ENCODE results near the gene RGL3.

RGL3 gene

GRCh38 chr19:11373166-11373884 is 45.8 kb downstream of the RGL3 start:
- Histone ChIP-seq H3K18ac (ENCODE audit: low read length) (no peak overlapping the region), H3K4me1 (ENCODE audit: control insufficient read depth in 2 of 2, insufficient read depth in 1 of 2, low read depth in 1 of 2, low read length in 2 of 2) (peaks cover 17 to 21% of the 10 kb centered on the region in 2 donors), H3K4me2 (ENCODE audit: insufficient read depth, low read length, poor library complexity, severe bottlenecking) (peak overlapping the region; percentile 71), H4K8ac (ENCODE audit: low read depth, low read length) (no peak overlapping the region), H3K4me3 (ENCODE audit: low read length in 2 of 2) (peak overlapping the region; percentile 9 to 67), H4K91ac (ENCODE audit: low read depth, low read length, poor library complexity) (no peak overlapping the region), H2AK5ac (ENCODE audit: low read depth, low read length) (no peak overlapping the region), H2BK120ac (ENCODE audit: low read depth, low read length) (no peak overlapping the region), H3K14ac (ENCODE audit: low read length) (no peak overlapping the region), H3K27ac (replicated peaks; ENCODE audit: low read length) (peak overlapping the region; percentile 63), H3K4ac (ENCODE audit: low read length) (no peak overlapping the region), H3K36me3 (replicated peaks in 1 of 2; ENCODE audit: control insufficient read depth in 2 of 2, insufficient read depth in 2 of 2, low read length in 2 of 2) (peaks cover 0 to 15% of the 10 kb centered on the region in 2 donors), H2BK5ac (ENCODE audit: low read length) (no peak overlapping the region), H2AFZ (ENCODE audit: low read length) (peak overlapping the region; percentile 92), H3K27me3 (ENCODE audit: control insufficient read depth in 3 of 3, insufficient read depth in 3 of 3, low read depth in 1 of 3, low read length in 3 of 3) (no peaks in the 10 kb centered on the region), H3K79me1 (ENCODE audit: low read depth, low read length) (peaks cover 1% of the 10 kb centered on the region), H2BK12ac (ENCODE audit: low read length) (no peak overlapping the region), H2BK15ac (ENCODE audit: low read length) (no peak overlapping the region), H3K9me3 (replicated peaks in 1 of 2; ENCODE audit: control insufficient read depth in 2 of 2, insufficient read depth in 1 of 2, low read depth in 1 of 2, low read length in 2 of 2) (no peaks in the 10 kb centered on the region), H3K9ac (ENCODE audit: low read depth, low read length, poor library complexity) (no peak overlapping the region), H3K23ac (ENCODE audit: low read depth, low read length, poor library complexity) (no peak overlapping the region)
- WGBS, 2 donors (ENCODE audit: extremely low coverage in 2 of 2, insufficient read length in 2 of 2, insufficient replicate concordance in 1 of 2): no CpG with 5 or more reads among the region's 10 CpGs
- DNase-seq (ENCODE audit: low spot score): peak; percentile 76

GRCh38 chr19:11370744-11371143 is 48.4 kb downstream of the RGL3 start:
- Histone ChIP-seq H4K8ac (ENCODE audit: low read depth, low read length) (no peak overlapping the region), H2AK5ac (ENCODE audit: low read depth, low read length) (no peak overlapping the region), H3K4me1 (ENCODE audit: control insufficient read depth in 2 of 2, insufficient read depth in 1 of 2, low read depth in 1 of 2, low read length in 2 of 2) (peaks cover 17 to 19% of the 10 kb centered on the region in 2 donors), H3K14ac (ENCODE audit: low read length) (no peak overlapping the region), H3K18ac (ENCODE audit: low read length) (no peak overlapping the region), H3K79me1 (ENCODE audit: low read depth, low read length) (no peaks in the 10 kb centered on the region), H4K91ac (ENCODE audit: low read depth, low read length, poor library complexity) (no peak overlapping the region), H2BK120ac (ENCODE audit: low read depth, low read length) (no peak overlapping the region), H3K4me2 (ENCODE audit: insufficient read depth, low read length, poor library complexity, severe bottlenecking) (no peak overlapping the region), H2AFZ (ENCODE audit: low read length) (no peak overlapping the region), H2BK12ac (ENCODE audit: low read length) (no peak overlapping the region), H3K27me3 (ENCODE audit: control insufficient read depth in 3 of 3, insufficient read depth in 3 of 3, low read depth in 1 of 3, low read length in 3 of 3) (no peaks in the 10 kb centered on the region), H3K27ac (replicated peaks; ENCODE audit: low read length) (no peak overlapping the region), H3K9ac (ENCODE audit: low read depth, low read length, poor library complexity) (no peak overlapping the region), H3K9me3 (replicated peaks in 1 of 2; ENCODE audit: control insufficient read depth in 2 of 2, insufficient read depth in 1 of 2, low read depth in 1 of 2, low read length in 2 of 2) (no peaks in the 10 kb centered on the region), H3K36me3 (replicated peaks in 1 of 2; ENCODE audit: control insufficient read depth in 2 of 2, insufficient read depth in 2 of 2, low read length in 2 of 2) (peaks cover 0 to 3% of the 10 kb centered on the region in 2 donors), H2BK15ac (ENCODE audit: low read length) (no peak overlapping the region), H3K23ac (ENCODE audit: low read depth, low read length, poor library complexity) (no peak overlapping the region), H3K4me3 (ENCODE audit: low read length in 2 of 2) (no peak overlapping the region), H2BK5ac (ENCODE audit: low read length) (no peak overlapping the region), H3K4ac (ENCODE audit: low read length) (no peak overlapping the region)
- WGBS, 2 donors (ENCODE audit: extremely low coverage in 2 of 2, insufficient read length in 2 of 2, insufficient replicate concordance in 1 of 2): no CpG with 5 or more reads among the region's 2 CpGs
- DNase-seq (ENCODE audit: low spot score): no peak

GRCh38 chr19:11367528-11367927 is 51.6 kb downstream of the RGL3 start:
- no peak overlapping the region for H3K23ac ChIP-seq (ENCODE audit: low read depth, low read length, poor library complexity)
- H2BK5ac ChIP-seq (ENCODE audit: low read length): no peak overlapping the region
- H2BK120ac ChIP-seq (ENCODE audit: low read depth, low read length): no peak overlapping the region
- no peak overlapping the region for H2BK15ac ChIP-seq (ENCODE audit: low read length)
- H3K4me2 ChIP-seq (ENCODE audit: insufficient read depth, low read length, poor library complexity, severe bottlenecking): no peak overlapping the region
- H2BK12ac ChIP-seq (ENCODE audit: low read length): no peak overlapping the region
- H4K8ac ChIP-seq (ENCODE audit: low read depth, low read length): no peak overlapping the region
- H3K18ac ChIP-seq (ENCODE audit: low read length): no peak overlapping the region
- no peak overlapping the region for H4K91ac ChIP-seq (ENCODE audit: low read depth, low read length, poor library complexity)
- H3K14ac ChIP-seq (ENCODE audit: low read length): no peak overlapping the region
- peaks cover 0 to 5% of the 10 kb centered on the region in 2 donors for H3K36me3 ChIP-seq (replicated peaks in 1 of 2; ENCODE audit: control insufficient read depth in 2 of 2, insufficient read depth in 2 of 2, low read length in 2 of 2)
- H3K4me1 ChIP-seq (ENCODE audit: control insufficient read depth in 2 of 2, insufficient read depth in 1 of 2, low read depth in 1 of 2, low read length in 2 of 2): no peaks in the 10 kb centered on the region
- no peak for DNase-seq (ENCODE audit: low spot score)
- H3K4me3 ChIP-seq (ENCODE audit: low read length in 2 of 2): no peak overlapping the region
- peaks cover 0 to under 1% (median 0%) of the 10 kb centered on the region in 3 experiments for H3K27me3 ChIP-seq (ENCODE audit: control insufficient read depth in 3 of 3, insufficient read depth in 3 of 3, low read depth in 1 of 3, low read length in 3 of 3)
- H2AFZ ChIP-seq (ENCODE audit: low read length): no peak overlapping the region
- no peak overlapping the region for H3K9ac ChIP-seq (ENCODE audit: low read depth, low read length, poor library complexity)
- no peaks in the 10 kb centered on the region for H3K79me1 ChIP-seq (ENCODE audit: low read depth, low read length)
- H3K4ac ChIP-seq (ENCODE audit: low read length): no peak overlapping the region
- H2AK5ac ChIP-seq (ENCODE audit: low read depth, low read length): no peak overlapping the region
- no CpG with 5 or more reads among the region's 2 CpGs for WGBS, 2 donors (ENCODE audit: extremely low coverage in 2 of 2, insufficient read length in 2 of 2, insufficient replicate concordance in 1 of 2)
- no peak overlapping the region for H3K27ac ChIP-seq (replicated peaks; ENCODE audit: low read length)
- no peaks in the 10 kb centered on the region for H3K9me3 ChIP-seq (replicated peaks in 1 of 2; ENCODE audit: control insufficient read depth in 2 of 2, insufficient read depth in 1 of 2, low read depth in 1 of 2, low read length in 2 of 2)

GRCh38 chr19:11365557-11366117 is 53.5 kb downstream of the RGL3 start:
- H2BK5ac ChIP-seq (ENCODE audit: low read length): no peak overlapping the region
- peaks cover 0 to 5% of the 10 kb centered on the region in 2 donors for H3K36me3 ChIP-seq (replicated peaks in 1 of 2; ENCODE audit: control insufficient read depth in 2 of 2, insufficient read depth in 2 of 2, low read length in 2 of 2)
- H3K4me3 ChIP-seq (ENCODE audit: low read length in 2 of 2): no peak overlapping the region
- no peak overlapping the region for H2BK120ac ChIP-seq (ENCODE audit: low read depth, low read length)
- H3K4ac ChIP-seq (ENCODE audit: low read length): no peak overlapping the region
- H2AK5ac ChIP-seq (ENCODE audit: low read depth, low read length): peak overlapping the region; percentile 10
- no peak overlapping the region for H3K4me2 ChIP-seq (ENCODE audit: insufficient read depth, low read length, poor library complexity, severe bottlenecking)
- no peak for DNase-seq (ENCODE audit: low spot score)
- no peak overlapping the region for H4K8ac ChIP-seq (ENCODE audit: low read depth, low read length)
- no peak overlapping the region for H4K91ac ChIP-seq (ENCODE audit: low read depth, low read length, poor library complexity)
- H3K27ac ChIP-seq (replicated peaks; ENCODE audit: low read length): no peak overlapping the region
- H2AFZ ChIP-seq (ENCODE audit: low read length): no peak overlapping the region
- no peaks in the 10 kb centered on the region for H3K79me1 ChIP-seq (ENCODE audit: low read depth, low read length)
- WGBS, 2 donors (ENCODE audit: extremely low coverage in 2 of 2, insufficient read length in 2 of 2, insufficient replicate concordance in 1 of 2): no CpG with 5 or more reads among the region's 7 CpGs
- no peaks in the 10 kb centered on the region for H3K9me3 ChIP-seq (replicated peaks in 1 of 2; ENCODE audit: control insufficient read depth in 2 of 2, insufficient read depth in 1 of 2, low read depth in 1 of 2, low read length in 2 of 2)
- no peak overlapping the region for H3K18ac ChIP-seq (ENCODE audit: low read length)
- peaks cover 0 to 9% of the 10 kb centered on the region in 2 donors for H3K4me1 ChIP-seq (ENCODE audit: control insufficient read depth in 2 of 2, insufficient read depth in 1 of 2, low read depth in 1 of 2, low read length in 2 of 2)
- H2BK12ac ChIP-seq (ENCODE audit: low read length): no peak overlapping the region
- H3K23ac ChIP-seq (ENCODE audit: low read depth, low read length, poor library complexity): no peak overlapping the region
- no peak overlapping the region for H3K14ac ChIP-seq (ENCODE audit: low read length)
- H2BK15ac ChIP-seq (ENCODE audit: low read length): no peak overlapping the region
- no peak overlapping the region for H3K9ac ChIP-seq (ENCODE audit: low read depth, low read length, poor library complexity)
- H3K27me3 ChIP-seq (ENCODE audit: control insufficient read depth in 3 of 3, insufficient read depth in 3 of 3, low read depth in 1 of 3, low read length in 3 of 3): peaks cover 0 to 8% (median 0%) of the 10 kb centered on the region in 3 experiments

All from neuronal stem cell (in vitro differentiated cells).